ENCODE measurements around the gene SLC25A4.

The SLC25A4 gene

GRCh38 chr4:185122681-185123345 is 20.3 kb upstream of the SLC25A4 start:
- FAIRE-seq = no peak

DNA sequence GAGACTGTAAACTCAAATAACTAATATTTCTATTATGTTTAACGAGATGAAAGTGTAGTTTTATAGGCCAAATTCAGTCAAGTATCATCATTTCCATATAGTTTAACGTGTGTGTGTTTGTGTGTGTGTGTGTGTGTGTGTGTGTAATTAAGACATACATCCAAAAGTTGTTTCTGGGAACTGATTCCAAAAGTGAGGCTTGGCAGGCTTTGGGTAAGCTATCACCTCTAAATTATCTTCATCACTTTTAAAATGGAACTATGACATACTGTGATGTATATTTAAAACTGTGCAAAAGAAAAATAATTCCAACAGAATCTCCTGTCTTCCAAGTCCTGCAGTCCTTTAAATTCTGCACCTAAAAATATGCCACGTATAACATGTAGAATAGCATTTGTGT is 19.1 kb upstream of the SLC25A4 start:
- FAIRE-seq = no peak

DNA sequence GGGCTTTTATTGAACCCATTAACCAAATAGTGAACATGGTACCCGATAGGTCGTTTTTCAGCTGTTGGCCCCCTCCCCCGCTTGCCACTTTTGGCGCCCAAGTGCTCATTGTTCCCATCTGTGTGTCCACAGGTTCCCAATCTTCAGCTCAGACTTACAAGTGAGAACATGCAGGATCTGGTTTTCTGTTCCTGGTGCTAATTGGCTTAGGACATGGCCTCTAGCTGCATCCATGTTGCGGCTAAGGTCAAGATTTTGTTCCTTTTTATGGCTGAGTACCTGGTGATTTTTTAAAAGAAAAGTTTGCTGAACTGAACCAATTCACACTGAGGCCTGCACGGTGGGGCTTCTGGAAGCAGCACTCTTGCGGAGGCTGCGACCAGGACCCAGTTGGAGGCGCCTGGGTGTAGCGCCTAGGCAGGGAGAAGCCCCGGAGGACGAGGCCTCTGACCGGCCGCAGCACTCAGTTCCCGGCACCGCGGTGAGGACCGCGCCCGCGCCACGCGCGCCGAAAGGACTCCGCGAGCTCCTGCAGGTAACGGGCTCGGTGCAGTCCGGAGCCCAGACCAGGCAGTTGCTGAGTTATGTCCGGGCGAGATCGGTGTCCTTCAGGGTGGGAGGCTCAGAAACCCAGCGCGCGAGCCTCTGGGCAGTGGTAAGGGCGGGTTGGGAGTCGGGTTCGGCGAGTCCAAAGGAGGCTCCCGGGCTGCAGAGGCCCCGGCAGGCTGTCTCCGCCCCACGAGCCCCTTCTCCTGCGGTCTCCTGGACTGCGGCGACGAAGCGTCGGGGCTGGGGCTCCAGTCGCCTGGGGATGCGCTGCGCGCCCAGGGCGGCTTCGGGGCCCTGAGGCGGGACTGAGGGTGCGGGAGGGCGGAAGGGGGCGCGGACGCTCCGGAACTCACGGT is 15.8 kb upstream of the SLC25A4 start:
- FAIRE-seq = no peak

DNA sequence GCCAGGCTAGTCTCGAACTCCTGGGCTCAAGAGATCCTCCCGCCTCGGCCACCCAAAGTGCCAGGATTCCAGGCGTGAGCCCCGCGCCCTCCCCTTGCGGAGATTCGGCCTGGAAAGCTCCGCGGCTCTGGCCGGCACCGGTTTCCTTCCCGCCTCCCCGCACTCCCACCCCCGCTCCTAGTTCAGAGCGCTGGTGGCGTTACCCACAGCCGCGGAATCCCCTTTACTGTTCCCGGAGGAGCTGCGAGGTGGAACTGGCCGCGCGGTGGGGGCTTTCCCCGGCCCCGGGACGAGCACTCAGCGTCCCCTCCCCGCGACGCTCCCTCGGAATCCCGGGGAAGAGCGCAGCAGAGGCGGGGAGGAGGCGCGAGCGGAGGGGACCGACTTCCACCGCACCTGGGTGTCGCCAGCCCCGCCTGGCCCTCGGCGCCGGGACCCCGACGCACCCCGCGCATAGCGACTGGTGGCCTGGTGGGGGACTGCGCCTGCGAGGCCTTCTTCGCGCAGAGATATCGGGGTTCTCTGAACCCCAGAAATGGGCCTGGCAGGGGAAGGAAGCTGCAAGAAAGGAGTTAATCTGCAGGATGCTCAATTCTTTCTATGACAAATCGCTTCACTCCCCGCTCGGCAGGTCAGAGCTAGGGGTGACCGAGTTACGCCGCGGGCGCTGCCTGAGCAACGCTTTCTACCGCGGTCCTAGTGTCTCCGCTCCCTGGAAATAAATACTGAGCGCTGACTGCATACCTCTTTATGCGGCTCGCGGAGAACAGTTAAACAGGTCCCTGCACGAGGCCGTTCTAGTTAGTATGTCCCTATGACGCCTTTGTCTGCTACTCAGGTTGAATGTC is 14.6 kb upstream of the SLC25A4 start:
- no peak for FAIRE-seq

DNA sequence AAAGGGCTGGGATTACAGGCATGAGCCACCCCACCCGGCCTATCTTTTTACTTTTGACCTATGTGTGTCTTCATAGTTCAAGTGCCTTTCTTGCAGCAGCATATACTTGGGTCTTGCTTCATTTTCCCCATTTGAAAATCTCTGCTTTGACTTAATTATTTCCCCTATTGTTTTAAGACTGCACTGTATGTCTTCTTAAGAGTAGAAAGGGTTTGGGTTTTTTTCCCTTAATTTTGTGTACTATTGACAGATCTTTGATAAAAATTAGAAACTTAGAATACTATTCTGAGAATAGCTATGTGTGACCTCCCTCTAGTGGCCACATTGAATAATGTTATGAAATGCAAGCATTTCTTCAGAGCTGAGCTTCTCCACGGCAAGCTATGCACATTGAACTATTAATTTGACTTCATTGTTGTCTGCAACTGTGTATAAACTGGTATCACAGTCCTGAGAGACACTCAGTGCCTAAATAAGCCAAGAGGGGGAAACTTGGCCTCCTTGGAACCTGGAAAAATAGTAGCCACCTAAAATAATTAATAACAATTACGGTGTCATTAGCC is 8.7 kb upstream of the SLC25A4 start:
- peak; percentile 90 for FAIRE-seq

DNA sequence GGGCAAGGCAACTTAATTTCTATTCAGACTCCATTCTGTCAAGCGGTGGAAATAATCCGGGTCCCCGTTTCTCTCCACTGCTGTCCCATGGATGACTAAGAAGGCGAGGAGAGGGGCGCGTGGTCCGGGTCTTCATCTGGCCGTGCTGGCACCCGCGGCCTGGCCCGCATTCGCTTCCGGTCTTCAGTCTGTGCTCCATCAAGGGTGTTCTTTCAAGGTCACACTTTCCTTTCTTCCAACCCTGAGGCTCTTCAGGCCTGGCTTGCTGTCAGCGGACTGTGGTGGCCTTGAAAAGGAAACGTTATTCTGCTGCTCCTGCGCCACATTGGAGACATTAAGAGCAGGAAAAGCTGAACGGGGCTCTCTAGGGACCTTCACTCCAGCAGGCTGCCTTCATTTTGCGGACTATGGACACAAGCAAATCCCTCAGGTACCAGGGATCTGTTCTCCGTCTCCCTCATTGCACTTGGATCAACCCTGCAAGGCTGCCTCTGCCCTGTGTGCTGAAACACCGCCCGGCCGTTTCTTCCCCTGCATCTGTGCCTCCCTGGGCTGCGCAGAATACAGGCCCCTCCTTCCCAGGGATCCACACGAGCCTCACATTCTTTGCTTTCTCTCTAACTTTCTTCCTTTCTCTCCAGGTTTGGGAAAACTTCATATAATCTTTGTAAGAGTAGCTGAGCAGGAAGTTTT is 5.7 kb upstream of the SLC25A4 start:
- FAIRE-seq = no peak

DNA sequence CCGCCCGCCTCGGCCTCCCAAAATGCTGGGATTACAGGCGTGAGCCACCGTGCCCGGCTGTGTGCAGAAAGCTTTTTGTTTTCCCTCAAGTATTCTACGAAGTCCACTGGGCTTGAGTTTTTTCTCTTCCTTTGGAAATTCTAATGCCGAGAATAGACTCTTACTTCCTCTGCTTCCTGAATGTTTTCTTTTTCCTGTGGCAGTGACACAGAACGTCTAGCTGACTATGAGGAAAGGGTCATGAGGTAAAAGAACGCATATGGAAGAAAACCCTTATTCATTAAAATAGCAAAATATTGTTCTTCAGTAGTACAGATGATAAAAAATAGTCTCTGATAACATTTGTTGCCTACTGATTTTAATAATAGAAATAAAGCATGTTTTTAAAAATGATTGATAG is 4.9 kb upstream of the SLC25A4 start:
- no peak for FAIRE-seq

DNA sequence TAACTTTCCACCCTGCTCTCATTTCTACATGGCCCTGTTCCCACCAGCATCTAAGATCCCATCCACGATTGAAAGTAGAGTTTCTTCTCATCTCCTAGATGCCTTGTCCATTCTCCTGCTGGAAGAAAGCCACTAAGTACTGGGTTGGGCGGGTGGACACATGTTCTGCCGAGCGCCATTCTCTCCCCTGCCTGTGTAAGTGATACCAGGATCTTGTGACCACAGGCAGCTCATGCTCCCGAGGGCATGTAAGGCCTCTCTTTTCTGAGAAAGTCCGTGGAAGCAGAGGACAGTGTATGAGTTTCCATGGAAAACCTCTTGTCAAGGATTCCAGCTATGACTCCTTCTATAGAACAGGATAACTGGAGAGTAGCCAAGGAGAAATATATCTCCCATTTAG is 3.3 kb upstream of the SLC25A4 start:
- no peak for FAIRE-seq

DNA sequence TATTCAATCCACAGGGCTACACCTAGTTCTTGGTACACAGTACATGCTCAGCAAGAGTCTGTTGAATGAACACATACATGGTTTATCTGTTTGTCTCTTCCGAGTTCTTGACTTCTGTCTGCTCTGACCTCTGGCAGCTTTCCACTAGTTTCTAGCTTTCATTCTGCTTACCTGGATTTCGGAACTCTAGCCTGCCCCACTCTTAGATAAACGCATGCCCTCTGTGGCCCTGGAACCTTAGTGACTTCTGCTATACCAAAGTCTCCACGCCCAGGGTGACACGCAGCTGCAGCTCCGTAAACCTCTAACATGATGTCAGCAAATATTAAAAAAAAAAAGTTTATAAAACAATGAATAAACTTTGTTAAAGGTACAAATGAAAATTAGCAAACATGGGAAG is 1.3 kb upstream of the SLC25A4 start:
- no peak for FAIRE-seq

DNA sequence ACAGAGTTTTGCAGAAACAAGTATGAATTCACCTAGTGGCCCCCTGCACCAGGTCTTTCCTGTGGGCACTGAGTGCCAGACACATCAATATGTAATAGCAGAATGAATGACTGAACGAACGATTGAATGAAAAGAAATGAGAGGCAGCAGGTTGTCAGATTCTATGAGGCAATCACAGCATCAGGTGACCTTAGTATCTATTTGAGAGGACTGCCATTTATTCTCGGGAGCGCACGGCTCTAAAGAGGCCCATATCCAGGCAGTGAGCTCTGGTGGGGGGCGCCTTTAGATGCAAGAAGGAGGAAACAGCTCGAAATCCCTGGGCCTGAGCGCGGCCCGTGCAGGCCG is 528 bp upstream of the SLC25A4 start:
- peak; percentile 70 for FAIRE-seq

GRCh38 chr4:185143601-185143969 is 519 bp downstream of the SLC25A4 start:
- FAIRE-seq = no peak

DNA sequence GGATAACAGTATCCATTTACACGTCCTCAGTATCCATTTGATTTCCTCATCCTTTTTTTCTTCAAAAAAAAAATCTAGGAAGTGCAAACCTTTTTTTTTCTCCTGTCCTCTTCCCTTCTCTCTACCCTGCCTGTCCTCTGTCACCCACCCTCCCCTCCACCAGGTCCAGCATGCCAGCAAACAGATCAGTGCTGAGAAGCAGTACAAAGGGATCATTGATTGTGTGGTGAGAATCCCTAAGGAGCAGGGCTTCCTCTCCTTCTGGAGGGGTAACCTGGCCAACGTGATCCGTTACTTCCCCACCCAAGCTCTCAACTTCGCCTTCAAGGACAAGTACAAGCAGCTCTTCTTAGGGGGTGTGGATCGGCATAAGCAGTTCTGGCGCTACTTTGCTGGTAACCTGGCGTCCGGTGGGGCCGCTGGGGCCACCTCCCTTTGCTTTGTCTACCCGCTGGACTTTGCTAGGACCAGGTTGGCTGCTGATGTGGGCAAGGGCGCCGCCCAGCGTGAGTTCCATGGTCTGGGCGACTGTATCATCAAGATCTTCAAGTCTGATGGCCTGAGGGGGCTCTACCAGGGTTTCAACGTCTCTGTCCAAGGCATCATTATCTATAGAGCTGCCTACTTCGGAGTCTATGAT is 1.7 kb downstream of the SLC25A4 start:
- FAIRE-seq = no peak

DNA sequence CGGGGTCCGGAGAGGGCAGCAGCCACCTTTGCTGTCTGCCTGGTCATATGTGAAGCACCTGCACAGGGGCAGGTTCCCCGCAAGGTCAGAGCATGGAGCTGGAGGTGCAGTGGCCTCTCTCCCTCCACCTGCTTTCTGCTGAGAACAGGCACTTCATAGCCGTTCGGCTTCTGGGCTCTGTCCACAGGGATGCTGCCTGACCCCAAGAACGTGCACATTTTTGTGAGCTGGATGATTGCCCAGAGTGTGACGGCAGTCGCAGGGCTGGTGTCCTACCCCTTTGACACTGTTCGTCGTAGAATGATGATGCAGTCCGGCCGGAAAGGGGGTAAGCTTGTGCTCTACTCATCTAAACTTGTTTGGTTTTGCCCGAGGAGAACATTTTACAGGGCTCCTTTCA is 2.5 kb downstream of the SLC25A4 start:
- no peak for FAIRE-seq

- FAIRE-seq = no peak
These were observed 6.3 kb downstream of the SLC25A4 start for GRCh38 chr4:185149392-185149791.

DNA sequence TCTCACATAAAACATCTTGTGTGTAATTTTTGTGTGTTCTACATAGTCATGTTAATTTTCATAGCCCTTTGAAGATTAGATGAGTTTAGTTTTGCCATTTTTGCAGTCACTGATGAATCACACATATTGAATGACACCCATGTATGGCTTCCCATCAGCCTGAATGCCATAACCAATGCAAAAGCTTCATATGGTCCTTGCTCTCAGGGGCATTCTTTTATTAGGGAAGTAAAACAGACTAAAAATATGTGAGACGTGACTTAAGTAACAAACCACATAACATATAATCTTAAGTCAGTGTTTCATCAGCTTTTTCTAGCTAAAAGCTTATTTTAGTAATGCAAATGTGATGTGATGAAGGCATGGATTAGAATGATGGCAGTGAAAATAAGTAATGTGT is 8.2 kb downstream of the SLC25A4 start:
- no peak for FAIRE-seq

- no peak for FAIRE-seq
These were observed 22.6 kb downstream of the SLC25A4 start for GRCh38 chr4:185165605-185166063.

GRCh38 chr4:185167234-185167633 is 24.2 kb downstream of the SLC25A4 start:
- no peak for FAIRE-seq

GRCh38 chr4:185171373-185172071 is 28.5 kb downstream of the SLC25A4 start:
- no peak for FAIRE-seq

DNA sequence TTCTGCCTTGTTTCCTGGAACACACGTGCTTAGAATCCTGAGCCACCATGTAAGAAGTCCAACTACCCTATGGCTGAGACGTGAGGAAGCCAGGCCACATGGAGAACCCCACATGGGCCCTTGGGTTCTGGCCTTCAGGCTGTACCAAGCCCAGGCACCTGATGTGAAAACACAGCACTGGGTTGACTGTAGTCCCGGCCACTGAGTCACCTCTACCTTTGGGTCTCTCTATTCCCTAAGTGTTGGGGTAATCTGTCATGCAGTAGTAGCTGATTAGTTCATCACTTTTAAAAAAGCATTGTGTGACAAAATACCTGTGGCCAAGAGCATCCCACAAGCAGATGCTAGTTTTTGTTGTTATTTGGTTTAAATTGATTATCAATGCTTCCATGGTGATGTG is 36.4 kb downstream of the SLC25A4 start:
- FAIRE-seq = no peak

DNA sequence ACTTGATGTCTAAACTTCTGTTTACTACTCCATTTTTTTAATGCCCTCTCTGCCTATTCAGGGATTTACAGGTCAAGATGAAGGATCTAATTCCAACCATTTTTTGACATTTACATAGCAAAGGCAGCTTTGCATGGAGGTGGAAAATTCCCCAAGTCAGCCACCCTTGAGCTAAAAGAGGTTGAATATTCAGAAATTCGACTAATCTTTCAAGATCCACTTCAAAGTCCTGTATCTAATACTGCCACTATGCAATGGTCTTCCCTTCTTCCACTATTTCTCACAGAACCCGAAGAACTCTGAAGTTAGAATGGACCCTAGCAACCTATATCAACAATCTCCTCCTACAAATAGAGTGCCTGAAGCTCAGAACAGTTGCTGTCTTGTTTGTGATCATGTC is 39.2 kb downstream of the SLC25A4 start:
- FAIRE-seq = no peak

DNA sequence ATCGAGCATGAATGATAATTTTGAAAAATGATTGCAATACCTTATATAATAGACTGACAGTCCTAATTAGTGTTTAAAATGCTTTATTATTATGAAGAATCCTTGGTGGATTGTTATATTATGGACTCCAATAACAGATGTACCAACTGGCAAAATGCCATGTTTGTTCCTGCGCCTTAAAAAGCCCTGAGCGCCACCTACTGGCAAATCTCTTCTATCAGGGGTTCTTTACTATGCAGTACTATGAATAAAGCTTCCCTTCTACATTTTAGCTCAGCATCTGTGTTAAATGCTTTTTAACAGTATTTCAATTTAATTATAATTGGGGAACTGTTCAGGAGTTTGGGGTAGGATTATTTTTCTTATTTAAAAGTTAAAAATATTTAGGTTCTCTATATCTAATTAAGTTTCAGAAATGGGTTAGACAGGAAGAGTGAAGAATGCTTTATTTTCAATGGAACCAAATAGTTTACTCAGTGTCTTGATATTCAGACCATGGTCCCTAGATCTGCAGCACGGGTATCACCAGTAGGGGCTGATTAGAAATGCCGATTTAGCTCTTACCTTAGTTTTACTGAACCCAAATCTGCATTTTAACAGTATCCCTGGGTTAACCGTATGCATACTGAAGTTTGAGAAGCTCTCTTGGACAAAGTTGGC is 40.7 kb downstream of the SLC25A4 start:
- peak; percentile 97 for FAIRE-seq
